ENCODE measurements around the gene RCSD1. TPM values are rescaled to one million over a fixed set of nuclear protein-coding genes. Genes with fewer than 3 reads are reported as not detected.

RCSD1 gene
- total RNA-seq, 1 donor from 2014 or later, result 0.76 TPM

DNA sequence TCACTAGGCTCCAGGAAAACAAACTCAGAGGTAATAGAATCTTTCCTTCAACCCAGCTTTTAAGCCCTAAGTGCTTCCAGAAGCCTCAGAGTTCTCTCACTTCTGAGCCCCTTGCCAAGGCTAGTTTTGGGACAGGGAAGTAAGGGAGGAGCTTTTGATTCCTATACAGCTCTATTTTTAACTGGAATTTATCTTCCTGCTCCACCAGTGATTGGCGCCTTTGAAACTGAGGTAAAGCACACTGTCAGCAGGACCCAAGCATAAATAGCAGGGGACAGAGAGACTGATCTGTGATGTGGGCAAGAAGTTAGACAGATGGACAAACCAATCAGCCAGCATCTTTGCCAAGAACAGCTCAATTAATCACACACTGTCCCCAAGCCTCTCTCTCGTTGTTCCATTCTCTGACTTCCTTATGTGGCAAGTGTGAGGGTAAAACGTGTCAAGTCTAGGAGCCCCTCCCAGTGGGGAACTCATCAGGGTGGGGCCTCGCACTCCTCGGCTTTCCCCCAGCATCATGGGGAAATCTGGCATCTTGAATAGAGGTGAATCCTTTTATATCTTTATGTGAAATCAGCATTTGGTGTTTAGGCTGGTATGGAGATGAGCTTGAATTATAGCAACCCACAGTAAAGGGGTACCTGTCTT is 51.5 kb downstream of the RCSD1 start:
- Mint-ChIP-seq H3K4me3 (no peak overlapping the region), H3K36me3 (no peaks in the 10 kb centered on the region), H3K27ac (no peak overlapping the region), H3K4me1 (peaks cover 23% of the 10 kb centered on the region), H3K9me3 (no peaks in the 10 kb centered on the region), H3K27me3 (ENCODE audit: low read depth) (peaks cover 4% of the 10 kb centered on the region)
- DNase-seq (ENCODE audit: low spot score in 2 of 2, unreplicated experiment in 2 of 2), result no peak
- TF ChIP-seq, protein P1, sequence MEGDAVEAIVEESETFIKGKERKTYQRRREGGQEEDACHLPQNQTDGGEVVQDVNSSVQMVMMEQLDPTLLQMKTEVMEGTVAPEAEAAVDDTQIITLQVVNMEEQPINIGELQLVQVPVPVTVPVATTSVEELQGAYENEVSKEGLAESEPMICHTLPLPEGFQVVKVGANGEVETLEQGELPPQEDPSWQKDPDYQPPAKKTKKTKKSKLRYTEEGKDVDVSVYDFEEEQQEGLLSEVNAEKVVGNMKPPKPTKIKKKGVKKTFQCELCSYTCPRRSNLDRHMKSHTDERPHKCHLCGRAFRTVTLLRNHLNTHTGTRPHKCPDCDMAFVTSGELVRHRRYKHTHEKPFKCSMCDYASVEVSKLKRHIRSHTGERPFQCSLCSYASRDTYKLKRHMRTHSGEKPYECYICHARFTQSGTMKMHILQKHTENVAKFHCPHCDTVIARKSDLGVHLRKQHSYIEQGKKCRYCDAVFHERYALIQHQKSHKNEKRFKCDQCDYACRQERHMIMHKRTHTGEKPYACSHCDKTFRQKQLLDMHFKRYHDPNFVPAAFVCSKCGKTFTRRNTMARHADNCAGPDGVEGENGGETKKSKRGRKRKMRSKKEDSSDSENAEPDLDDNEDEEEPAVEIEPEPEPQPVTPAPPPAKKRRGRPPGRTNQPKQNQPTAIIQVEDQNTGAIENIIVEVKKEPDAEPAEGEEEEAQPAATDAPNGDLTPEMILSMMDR (IDR thresholded peaks at IDR 0.05; ENCODE audit: unreplicated experiment), result no peak

DNA sequence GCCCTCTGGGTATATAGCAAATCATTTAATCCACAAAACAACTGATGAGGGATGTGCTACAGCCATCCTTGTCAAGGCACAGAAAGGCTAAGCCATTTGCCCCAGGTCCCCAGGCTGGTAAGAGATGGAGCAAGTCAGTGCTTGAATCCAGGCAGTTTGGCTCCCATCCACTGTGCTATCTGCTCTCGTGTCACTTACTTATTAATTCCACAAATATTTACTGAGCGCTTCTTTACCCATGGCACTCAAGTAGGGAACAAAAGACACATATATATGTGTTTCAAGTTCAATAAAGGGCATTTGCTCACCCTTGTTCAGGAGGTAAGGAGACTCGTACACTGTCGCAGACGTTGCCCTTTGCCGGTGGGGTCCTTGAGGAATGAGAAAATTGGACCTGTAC is 53.2 kb downstream of the RCSD1 start:
- no peak for DNase-seq (ENCODE audit: low spot score in 2 of 2, unreplicated experiment in 2 of 2)
- TF ChIP-seq, protein P1 (IDR thresholded peaks at IDR 0.05; ENCODE audit: unreplicated experiment), result no peak
- Mint-ChIP-seq H3K9me3 (no peaks in the 10 kb centered on the region), H3K36me3 (no peaks in the 10 kb centered on the region), H3K4me3 (no peak overlapping the region), H3K27ac (no peak overlapping the region), H3K4me1 (peaks cover 23% of the 10 kb centered on the region), H3K27me3 (ENCODE audit: low read depth) (peaks cover 4% of the 10 kb centered on the region)

DNA sequence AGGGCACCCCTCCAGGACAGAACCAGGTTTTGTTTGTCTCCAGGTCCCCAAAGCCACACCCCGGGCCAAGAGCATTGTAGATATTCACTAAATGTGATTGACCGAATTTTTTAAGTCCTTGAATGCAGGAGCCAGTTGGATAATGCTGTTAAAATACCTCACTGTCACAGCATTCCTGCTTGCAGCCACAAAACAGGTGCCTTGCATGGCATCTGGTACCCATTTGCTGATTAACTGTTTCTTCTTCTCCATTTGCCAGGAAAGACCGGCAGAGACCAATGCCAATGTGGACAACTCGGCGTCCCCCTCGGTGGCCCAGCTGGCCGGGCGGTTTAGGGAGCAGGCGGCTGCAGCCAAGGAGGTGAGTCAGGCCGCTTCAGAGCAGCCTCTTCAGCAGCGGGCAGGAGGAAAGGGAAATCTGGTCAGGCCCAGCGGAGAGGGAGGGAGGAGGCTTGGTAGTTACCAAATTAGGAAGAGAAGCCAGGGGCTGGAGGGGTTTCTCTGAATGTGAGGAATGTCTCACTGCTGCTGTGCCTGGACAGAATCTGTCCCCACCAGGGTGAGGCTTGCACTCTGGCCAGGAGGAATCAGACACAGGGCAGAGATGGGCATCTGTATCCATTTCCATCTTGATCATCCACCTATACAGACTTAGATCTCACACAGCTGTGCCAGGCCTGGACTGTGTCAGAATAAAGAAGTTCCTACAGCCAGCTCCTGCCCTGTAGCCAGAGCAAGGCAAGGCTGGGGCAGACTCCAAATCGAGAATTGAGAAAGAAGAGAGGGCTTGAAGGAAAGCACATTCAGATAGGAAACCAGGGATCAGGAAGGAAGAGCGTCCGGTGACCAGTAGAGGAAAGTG is 53.8 kb downstream of the RCSD1 start:
- DNase-seq (ENCODE audit: low spot score in 2 of 2, unreplicated experiment in 2 of 2), result no peak
- no peaks in the 10 kb centered on the region for H3K36me3 Mint-ChIP-seq
- H3K4me3 Mint-ChIP-seq, result no peak overlapping the region
- H3K4me1 Mint-ChIP-seq, result peaks cover 23% of the 10 kb centered on the region
- H3K9me3 Mint-ChIP-seq, result no peaks in the 10 kb centered on the region
- peaks cover 4% of the 10 kb centered on the region for H3K27me3 Mint-ChIP-seq (ENCODE audit: low read depth)
- TF ChIP-seq, protein P1 (IDR thresholded peaks at IDR 0.05; ENCODE audit: unreplicated experiment), result no peak
- peak overlapping the region; percentile 2 for H3K27ac Mint-ChIP-seq

DNA sequence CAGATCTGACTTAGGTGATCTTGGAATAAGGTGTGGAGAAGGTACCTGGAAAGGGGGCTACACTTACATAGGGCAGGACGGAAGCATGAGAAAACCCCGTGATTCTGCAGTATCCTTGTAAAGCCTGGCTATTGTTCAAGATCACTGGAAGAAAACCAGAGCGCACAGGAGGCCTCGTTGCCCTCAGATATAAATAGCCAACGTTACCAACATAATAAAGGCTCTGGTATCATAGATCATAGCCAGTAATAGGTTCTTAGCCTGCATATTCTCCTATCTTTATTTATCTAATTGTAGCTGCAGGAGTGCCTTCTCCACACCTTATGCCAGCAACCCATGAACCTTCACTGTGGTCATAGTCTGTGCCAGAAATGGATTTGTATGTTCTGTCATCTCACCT is 55.8 kb downstream of the RCSD1 start:
- Mint-ChIP-seq H3K27ac (no peak overlapping the region), H3K4me1 (peaks cover 23% of the 10 kb centered on the region), H3K9me3 (no peaks in the 10 kb centered on the region), H3K36me3 (no peaks in the 10 kb centered on the region), H3K4me3 (no peak overlapping the region), H3K27me3 (ENCODE audit: low read depth) (peaks cover 4% of the 10 kb centered on the region)
- no peak for DNase-seq (ENCODE audit: low spot score in 2 of 2, unreplicated experiment in 2 of 2)
- TF ChIP-seq, protein P1 (IDR thresholded peaks at IDR 0.05; ENCODE audit: unreplicated experiment), result no peak

DNA sequence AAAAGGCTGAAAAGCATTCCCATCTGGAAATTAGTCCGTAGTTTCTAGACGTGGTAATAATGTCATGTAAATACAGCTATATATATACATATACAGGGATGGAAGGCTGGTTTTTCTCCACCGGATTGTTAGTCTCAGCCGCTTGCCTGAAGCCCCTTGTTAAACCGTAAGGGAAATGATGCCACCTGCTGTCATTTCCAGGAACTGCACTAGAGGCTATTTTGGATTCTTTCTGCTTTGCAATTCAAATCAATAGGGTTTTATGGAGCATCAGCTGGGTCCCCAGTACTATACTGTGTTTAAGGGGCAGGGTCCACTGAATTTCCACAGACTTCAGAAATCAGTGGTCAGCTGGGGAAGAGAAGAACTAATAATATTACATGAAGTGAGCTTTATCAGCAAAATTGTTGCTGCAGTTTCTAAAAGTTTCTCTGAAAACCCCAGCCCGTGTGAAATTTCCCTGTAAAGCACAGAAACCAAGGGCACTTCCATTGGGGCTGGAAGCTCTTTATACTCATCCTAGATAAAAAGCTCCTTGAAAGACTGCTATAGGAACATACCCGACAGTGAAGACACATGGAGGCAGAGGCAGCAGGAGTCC is 58.0 kb downstream of the RCSD1 start:
- TF ChIP-seq, protein P1 (IDR thresholded peaks at IDR 0.05; ENCODE audit: unreplicated experiment), result peak; percentile 90
- peak; percentile 54 to 86 for DNase-seq (ENCODE audit: low spot score in 2 of 2, unreplicated experiment in 2 of 2)
- no peaks in the 10 kb centered on the region for H3K9me3 Mint-ChIP-seq
- H3K4me3 Mint-ChIP-seq, result no peak overlapping the region
- no peak overlapping the region for H3K27ac Mint-ChIP-seq
- peaks cover 17% of the 10 kb centered on the region for H3K4me1 Mint-ChIP-seq
- peaks cover 6% of the 10 kb centered on the region for H3K27me3 Mint-ChIP-seq (ENCODE audit: low read depth)
- H3K36me3 Mint-ChIP-seq, result no peaks in the 10 kb centered on the region
